SH-SY5Y (cell line): ENCODE data around the gene BAZ2B.

ENCODE experiments used
- GATA2 ChIP-seq: IDR thresholded peaks from 2 replicates; pipeline ENCODE4 v1.6.1; 2011; ENCODE audit warnings: mild to moderate bottlenecking, low read depth, low read length
- GATA3 ChIP-seq: IDR thresholded peaks from 2 replicates; pipeline ENCODE4 v1.6.1; 2011; ENCODE audit warnings: low read depth, mild to moderate bottlenecking, low read length, moderate library complexity

GRCh38 chr2:159635006-159635789 lies 18.9 kb upstream of the BAZ2B start:
- TF ChIP-seq GATA3 (no peak), GATA2 (no peak)
